Measurements from ENCODE around the gene NEMF.
A peak's percentile ranks its signal among the peaks of the same experiment; 100 is the strongest.
"Not testable (repeated sequence)": the region's sequence is repeated elsewhere in the genome, so short reads cannot be mapped to it uniquely, and the experiment has no call there.

NEMF gene

GRCh38 chr14:49875640-49876198, 23.1 kb upstream of the NEMF start:
- no peak overlapping the region for H3K4me3 ChIP-seq (replicated peaks; ENCODE audit: low read depth, low read length)
- no peak for DNase-seq (ENCODE audit: extremely low read depth, low read depth)
- TF ChIP-seq, protein P1, sequence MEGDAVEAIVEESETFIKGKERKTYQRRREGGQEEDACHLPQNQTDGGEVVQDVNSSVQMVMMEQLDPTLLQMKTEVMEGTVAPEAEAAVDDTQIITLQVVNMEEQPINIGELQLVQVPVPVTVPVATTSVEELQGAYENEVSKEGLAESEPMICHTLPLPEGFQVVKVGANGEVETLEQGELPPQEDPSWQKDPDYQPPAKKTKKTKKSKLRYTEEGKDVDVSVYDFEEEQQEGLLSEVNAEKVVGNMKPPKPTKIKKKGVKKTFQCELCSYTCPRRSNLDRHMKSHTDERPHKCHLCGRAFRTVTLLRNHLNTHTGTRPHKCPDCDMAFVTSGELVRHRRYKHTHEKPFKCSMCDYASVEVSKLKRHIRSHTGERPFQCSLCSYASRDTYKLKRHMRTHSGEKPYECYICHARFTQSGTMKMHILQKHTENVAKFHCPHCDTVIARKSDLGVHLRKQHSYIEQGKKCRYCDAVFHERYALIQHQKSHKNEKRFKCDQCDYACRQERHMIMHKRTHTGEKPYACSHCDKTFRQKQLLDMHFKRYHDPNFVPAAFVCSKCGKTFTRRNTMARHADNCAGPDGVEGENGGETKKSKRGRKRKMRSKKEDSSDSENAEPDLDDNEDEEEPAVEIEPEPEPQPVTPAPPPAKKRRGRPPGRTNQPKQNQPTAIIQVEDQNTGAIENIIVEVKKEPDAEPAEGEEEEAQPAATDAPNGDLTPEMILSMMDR (IDR thresholded peaks at IDR 0.05; ENCODE audit: low read depth, low read length, missing control alignments) = no peak

DNA sequence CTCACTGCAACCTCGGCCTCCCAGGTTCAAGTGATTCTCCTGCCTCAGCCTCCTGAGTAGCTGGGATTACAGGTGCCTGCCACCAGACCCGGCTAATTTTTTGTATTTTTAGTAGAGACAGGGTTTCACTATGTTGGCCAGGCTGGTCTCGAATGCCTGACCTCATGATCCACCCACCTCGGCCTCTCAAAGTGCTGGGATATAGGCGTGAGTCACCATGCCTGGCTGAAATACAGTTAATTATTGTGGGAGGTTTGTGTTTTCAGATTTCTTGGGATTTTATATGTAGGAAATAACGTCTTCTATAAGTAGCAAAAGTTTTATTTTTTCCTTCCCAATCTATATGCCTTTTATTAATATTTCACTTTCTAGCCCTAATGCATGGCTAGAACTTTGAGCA, 21.0 kb upstream of the NEMF start:
- not testable (repeated sequence) for DNase-seq (ENCODE audit: extremely low read depth, low read depth); H3K4me3 ChIP-seq (replicated peaks; ENCODE audit: low read depth, low read length)

- no peak for DNase-seq (ENCODE audit: extremely low read depth, low read depth)
- TF ChIP-seq, protein P1 (IDR thresholded peaks at IDR 0.05; ENCODE audit: low read depth, low read length, missing control alignments) = no peak
- H3K4me3 ChIP-seq (replicated peaks; ENCODE audit: low read depth, low read length) = no peak overlapping the region
Measured at GRCh38 chr14:49870908-49871307, 18.3 kb upstream of the NEMF start.

GRCh38 chr14:49868720-49869114, 16.1 kb upstream of the NEMF start:
- no peak for DNase-seq (ENCODE audit: extremely low read depth, low read depth)
- TF ChIP-seq, protein P1 (IDR thresholded peaks at IDR 0.05; ENCODE audit: low read depth, low read length, missing control alignments) = no peak

DNA sequence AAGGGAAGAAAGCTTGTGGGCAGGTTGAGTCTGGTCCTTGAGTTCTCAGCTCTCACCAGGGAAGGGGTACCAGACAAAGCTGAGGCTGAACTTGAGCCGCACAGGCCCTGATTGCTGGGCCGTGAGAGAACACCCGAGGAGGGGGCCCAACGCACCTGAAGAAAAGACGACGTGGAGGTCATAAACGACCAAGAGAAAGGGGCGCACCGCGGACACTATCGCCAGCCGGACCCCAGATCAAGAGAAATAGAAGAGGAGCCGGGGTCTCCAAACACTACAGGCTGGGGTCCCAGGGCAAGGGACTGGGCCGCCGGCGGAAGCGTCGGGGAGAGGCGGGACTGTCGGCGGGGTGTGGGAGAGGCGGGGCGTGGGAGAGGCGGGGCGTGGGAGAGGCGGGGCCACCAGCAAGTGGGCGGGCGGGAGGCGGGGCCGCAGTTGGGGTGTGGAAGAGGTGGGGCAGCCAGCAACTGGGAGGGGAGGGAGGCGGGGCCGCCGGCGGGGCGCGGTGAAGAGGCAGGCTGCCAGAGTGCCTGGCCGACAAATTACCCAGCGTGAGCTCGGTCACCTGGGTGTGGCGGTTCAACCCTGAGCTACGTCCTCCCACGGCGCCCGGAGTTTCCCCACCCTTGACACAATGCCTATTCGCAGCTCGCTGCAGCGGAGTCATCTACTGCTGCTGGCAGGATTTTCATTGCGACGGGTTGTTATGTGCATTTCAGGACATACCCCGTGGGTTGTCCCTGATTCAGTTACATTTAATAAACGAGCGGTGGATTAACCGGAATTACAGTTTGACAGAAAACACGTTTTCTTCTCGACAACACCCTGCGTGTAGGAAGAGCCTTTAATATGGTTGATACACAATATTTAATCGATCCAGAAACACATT, 15.5 kb upstream of the NEMF start:
- DNase-seq (ENCODE audit: extremely low read depth, low read depth) = peak; percentile 69
- H3K4me3 ChIP-seq (replicated peaks; ENCODE audit: low read depth, low read length) = peak overlapping the region; percentile 47
- TF ChIP-seq, protein P1 (IDR thresholded peaks at IDR 0.05; ENCODE audit: low read depth, low read length, missing control alignments) = no peak

More at GRCh38 chr14:49868720-49869114, 16.1 kb upstream of the NEMF start:
- H3K4me3 ChIP-seq (replicated peaks; ENCODE audit: low read depth, low read length) = peak overlapping the region; percentile 47

GRCh38 chr14:49865431-49865859, 12.9 kb upstream of the NEMF start:
- no peak overlapping the region for H3K4me3 ChIP-seq (replicated peaks; ENCODE audit: low read depth, low read length)
- peak; percentile 41 for DNase-seq (ENCODE audit: extremely low read depth, low read depth)
- TF ChIP-seq, protein P1 (IDR thresholded peaks at IDR 0.05; ENCODE audit: low read depth, low read length, missing control alignments) = peak; percentile 92

- TF ChIP-seq, protein P1 (IDR thresholded peaks at IDR 0.05; ENCODE audit: low read depth, low read length, missing control alignments) = no peak
- H3K4me3 ChIP-seq (replicated peaks; ENCODE audit: low read depth, low read length) = peak overlapping the region; percentile 70
- no peak for DNase-seq (ENCODE audit: extremely low read depth, low read depth)
Measured at GRCh38 chr14:49863487-49864281, 11.1 kb upstream of the NEMF start.
